ENCODE results near the gene CAPN15.

CAPN15 gene

GRCh38 chr16:555528-556473 lies 28.3 kb downstream of the CAPN15 start:
- Histone ChIP-seq H3K36me3 (ENCODE audit: control insufficient read depth, insufficient read depth, low read length) (peaks cover 10% of the 10 kb centered on the region), H3K27me3 (ENCODE audit: control insufficient read depth, insufficient read depth, low read length) (peaks cover 5% of the 10 kb centered on the region), H3K4me1 (ENCODE audit: control insufficient read depth, insufficient read depth, low read length) (no peaks in the 10 kb centered on the region), H3K9ac (ENCODE audit: low read depth, low read length) (no peak overlapping the region), H3K4me3 (ENCODE audit: low read depth, low read length) (no peak overlapping the region), H3K9me3 (ENCODE audit: control insufficient read depth, insufficient read depth, low read length) (no peaks in the 10 kb centered on the region)

GRCh38 chr16:556474-557173 lies 29.1 kb downstream of the CAPN15 start:
- H3K4me1 ChIP-seq (ENCODE audit: control insufficient read depth, insufficient read depth, low read length): no peaks in the 10 kb centered on the region
- H3K36me3 ChIP-seq (ENCODE audit: control insufficient read depth, insufficient read depth, low read length): peaks cover 10% of the 10 kb centered on the region
- H3K27me3 ChIP-seq (ENCODE audit: control insufficient read depth, insufficient read depth, low read length): peaks cover 11% of the 10 kb centered on the region
- H3K4me3 ChIP-seq (ENCODE audit: low read depth, low read length): no peak overlapping the region
- no peak overlapping the region for H3K9ac ChIP-seq (ENCODE audit: low read depth, low read length)
- no peaks in the 10 kb centered on the region for H3K9me3 ChIP-seq (ENCODE audit: control insufficient read depth, insufficient read depth, low read length)

- H3K4me1 ChIP-seq (ENCODE audit: control insufficient read depth, insufficient read depth, low read length): no peaks in the 10 kb centered on the region
- H3K9ac ChIP-seq (ENCODE audit: low read depth, low read length): no peak overlapping the region
- peaks cover 3% of the 10 kb centered on the region for H3K36me3 ChIP-seq (ENCODE audit: control insufficient read depth, insufficient read depth, low read length)
- no peak overlapping the region for H3K4me3 ChIP-seq (ENCODE audit: low read depth, low read length)
- H3K9me3 ChIP-seq (ENCODE audit: control insufficient read depth, insufficient read depth, low read length): no peaks in the 10 kb centered on the region
- peaks cover 12% of the 10 kb centered on the region for H3K27me3 ChIP-seq (ENCODE audit: control insufficient read depth, insufficient read depth, low read length)
Observed at GRCh38 chr16:557463-558297, 30.2 kb downstream of the CAPN15 start.

- Histone ChIP-seq H3K9ac (ENCODE audit: low read depth, low read length) (no peak overlapping the region), H3K9me3 (ENCODE audit: control insufficient read depth, insufficient read depth, low read length) (no peaks in the 10 kb centered on the region), H3K4me3 (ENCODE audit: low read depth, low read length) (no peak overlapping the region), H3K4me1 (ENCODE audit: control insufficient read depth, insufficient read depth, low read length) (no peaks in the 10 kb centered on the region), H3K36me3 (ENCODE audit: control insufficient read depth, insufficient read depth, low read length) (no peaks in the 10 kb centered on the region), H3K27me3 (ENCODE audit: control insufficient read depth, insufficient read depth, low read length) (peaks cover 12% of the 10 kb centered on the region)
Observed at GRCh38 chr16:558298-559020, 30.9 kb downstream of the CAPN15 start.

- Histone ChIP-seq H3K9ac (ENCODE audit: low read depth, low read length) (no peak overlapping the region), H3K4me3 (ENCODE audit: low read depth, low read length) (no peak overlapping the region), H3K36me3 (ENCODE audit: control insufficient read depth, insufficient read depth, low read length) (no peaks in the 10 kb centered on the region), H3K4me1 (ENCODE audit: control insufficient read depth, insufficient read depth, low read length) (no peaks in the 10 kb centered on the region), H3K27me3 (ENCODE audit: control insufficient read depth, insufficient read depth, low read length) (peaks cover 12% of the 10 kb centered on the region), H3K9me3 (ENCODE audit: control insufficient read depth, insufficient read depth, low read length) (no peaks in the 10 kb centered on the region)
Observed at GRCh38 chr16:559021-559380, 31.5 kb downstream of the CAPN15 start.

GRCh38 chr16:559411-560203 lies 32.1 kb downstream of the CAPN15 start:
- H3K27me3 ChIP-seq (ENCODE audit: control insufficient read depth, insufficient read depth, low read length): peaks cover 12% of the 10 kb centered on the region
- no peak overlapping the region for H3K9ac ChIP-seq (ENCODE audit: low read depth, low read length)
- no peaks in the 10 kb centered on the region for H3K36me3 ChIP-seq (ENCODE audit: control insufficient read depth, insufficient read depth, low read length)
- no peaks in the 10 kb centered on the region for H3K4me1 ChIP-seq (ENCODE audit: control insufficient read depth, insufficient read depth, low read length)
- H3K9me3 ChIP-seq (ENCODE audit: control insufficient read depth, insufficient read depth, low read length): no peaks in the 10 kb centered on the region
- peak overlapping the region; percentile 32 for H3K4me3 ChIP-seq (ENCODE audit: low read depth, low read length)

GRCh38 chr16:560204-560700 lies 32.7 kb downstream of the CAPN15 start, which contains the start of gene PRR35:
PRR35 (plus strand) TSS chr16:560394; CDS start chr16:563295, 2,901 bp downstream.
- Histone ChIP-seq H3K9ac (ENCODE audit: low read depth, low read length) (no peak within 1 kb of the TSS), H3K27me3 (ENCODE audit: control insufficient read depth, insufficient read depth, low read length) (peaks cover 12% of the 10 kb centered on the region), H3K36me3 (ENCODE audit: control insufficient read depth, insufficient read depth, low read length) (no peaks in the 10 kb centered on the region), H3K9me3 (ENCODE audit: control insufficient read depth, insufficient read depth, low read length) (no peaks in the 10 kb centered on the region), H3K4me1 (ENCODE audit: control insufficient read depth, insufficient read depth, low read length) (no peaks in the 10 kb centered on the region), H3K4me3 (ENCODE audit: low read depth, low read length) (peak within 1 kb of the TSS; percentile 32)

GRCh38 chr16:560701-561412 lies 33.3 kb downstream of the CAPN15 start:
- Histone ChIP-seq H3K9ac (ENCODE audit: low read depth, low read length) (no peak overlapping the region), H3K9me3 (ENCODE audit: control insufficient read depth, insufficient read depth, low read length) (no peaks in the 10 kb centered on the region), H3K27me3 (ENCODE audit: control insufficient read depth, insufficient read depth, low read length) (peaks cover 12% of the 10 kb centered on the region), H3K4me3 (ENCODE audit: low read depth, low read length) (no peak overlapping the region), H3K36me3 (ENCODE audit: control insufficient read depth, insufficient read depth, low read length) (no peaks in the 10 kb centered on the region), H3K4me1 (ENCODE audit: control insufficient read depth, insufficient read depth, low read length) (no peaks in the 10 kb centered on the region)

- Histone ChIP-seq H3K4me1 (ENCODE audit: control insufficient read depth, insufficient read depth, low read length) (no peaks in the 10 kb centered on the region), H3K27me3 (ENCODE audit: control insufficient read depth, insufficient read depth, low read length) (peaks cover 12% of the 10 kb centered on the region), H3K9me3 (ENCODE audit: control insufficient read depth, insufficient read depth, low read length) (no peaks in the 10 kb centered on the region), H3K36me3 (ENCODE audit: control insufficient read depth, insufficient read depth, low read length) (no peaks in the 10 kb centered on the region), H3K9ac (ENCODE audit: low read depth, low read length) (no peak overlapping the region), H3K4me3 (ENCODE audit: low read depth, low read length) (no peak overlapping the region)
Observed at GRCh38 chr16:561413-561794, 33.9 kb downstream of the CAPN15 start.
